ENCODE results near the gene GNG14.

GRCh38 chr19:12705169-12705568 lies 17.4 kb downstream of the GNG14 start:
- TF ChIP-seq SP2 (CRISPR knock-in tag; IDR thresholded peaks at IDR 0.05) (no peak), ZNF12 (CRISPR knock-in tag; IDR thresholded peaks at IDR 0.05) (no peak), FOXP4 (CRISPR knock-in tag; IDR thresholded peaks at IDR 0.05) (no peak), ZNF10 (CRISPR knock-in tag; IDR thresholded peaks at IDR 0.05; ENCODE audit: borderline replicate concordance, low read depth) (no peak), CREB3 (CRISPR knock-in tag; IDR thresholded peaks at IDR 0.05) (no peak)
